Neutrophil (primary cell): ENCODE results near the gene GNAT1.
A peak's percentile ranks its signal among the peaks of the same experiment; 100 is the strongest.

ENCODE experiments used
- H3K27ac ChIP-seq: fragments of 200-600 bp; sonication (generic); 2 replicates; pipeline ENCODE4 v1.5.1; 2016; ENCODE audit warnings: mild to moderate bottlenecking, moderate library complexity
- H3K27me3 ChIP-seq: fragments of 200-600 bp; sonication (generic); 2 replicates; pipeline ENCODE4 v1.6.0; 2016; ENCODE audit warnings: mild to moderate bottlenecking
- H3K36me3 ChIP-seq: fragments of 200-600 bp; sonication (generic); 2 replicates; pipeline ENCODE4 v1.5.1; 2017
- H3K4me1 ChIP-seq, 2 experiments: fragments of 200-600 bp in 1 of 2; sonication (generic) in 1 of 2; 1 replicate in 1 of 2; 2 replicates in 1 of 2; pipeline versions ENCODE4 v1.5.1 to v1.6.1; 2013 to 2016; ENCODE audit warnings: low read depth in 1 of 2, low read length in 1 of 2, mild to moderate bottlenecking in 1 of 2, moderate library complexity in 1 of 2; ENCODE audit not compliant: control insufficient read depth in 1 of 2, insufficient read depth in 1 of 2
- H3K4me3 ChIP-seq, 2 experiments: fragments of 200-600 bp in 1 of 2; sonication (generic) in 1 of 2; 1 replicate in 1 of 2; 2 replicates in 1 of 2; pipeline ENCODE4 v1.5.1; 2013 to 2016; ENCODE audit warnings: low read depth in 1 of 2, low read length in 1 of 2, mild to moderate bottlenecking in 1 of 2, moderate library complexity in 1 of 2
- H3K9me3 ChIP-seq: fragments of 200-600 bp; sonication (generic); 2 replicates; pipeline ENCODE4 v1.5.1; 2016
- TF ChIP-seq, protein P1 (sequence below): fragments of 200-600 bp; sonication (generic); IDR thresholded peaks from 2 replicates; pipeline ENCODE4 v1.5.1; 2016; ENCODE audit warnings: antibody characterized with exemption

Gene GNAT1

DNA sequence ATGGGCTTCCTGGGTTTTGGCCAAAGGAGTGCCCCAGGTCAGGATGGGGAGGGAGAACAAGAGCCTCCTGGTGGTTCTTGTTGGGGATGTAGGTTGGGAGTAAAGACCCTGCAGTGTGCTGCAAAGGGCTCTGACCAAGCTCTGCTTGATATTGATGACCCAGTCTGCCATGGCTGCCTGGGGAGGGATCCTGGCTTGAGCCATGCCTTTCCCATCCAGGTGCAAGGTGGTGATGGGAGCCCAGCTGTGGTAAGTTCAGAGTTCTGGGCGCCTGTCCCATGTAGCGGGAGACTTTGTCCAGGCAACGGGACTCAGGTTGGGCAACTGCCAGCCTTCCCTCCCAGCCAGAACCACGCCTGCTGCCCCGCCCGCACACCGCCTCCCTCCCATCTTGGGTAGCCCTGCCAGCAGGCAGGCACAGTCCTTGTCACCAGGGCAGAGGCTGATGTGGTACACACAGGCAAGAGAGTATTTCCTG, 47.2 kb downstream of the GNAT1 start:
- Histone ChIP-seq H3K36me3 (peaks cover 34% of the 10 kb centered on the region), H3K27ac (peak overlapping the region; percentile 100), H3K27me3 (no peaks in the 10 kb centered on the region), H3K4me3 (peak overlapping the region; percentile 99 to 100), H3K4me1 (peaks cover 74 to 80% of the 10 kb centered on the region in 2 experiments), H3K9me3 (no peaks in the 10 kb centered on the region)
- TF ChIP-seq, protein P1, sequence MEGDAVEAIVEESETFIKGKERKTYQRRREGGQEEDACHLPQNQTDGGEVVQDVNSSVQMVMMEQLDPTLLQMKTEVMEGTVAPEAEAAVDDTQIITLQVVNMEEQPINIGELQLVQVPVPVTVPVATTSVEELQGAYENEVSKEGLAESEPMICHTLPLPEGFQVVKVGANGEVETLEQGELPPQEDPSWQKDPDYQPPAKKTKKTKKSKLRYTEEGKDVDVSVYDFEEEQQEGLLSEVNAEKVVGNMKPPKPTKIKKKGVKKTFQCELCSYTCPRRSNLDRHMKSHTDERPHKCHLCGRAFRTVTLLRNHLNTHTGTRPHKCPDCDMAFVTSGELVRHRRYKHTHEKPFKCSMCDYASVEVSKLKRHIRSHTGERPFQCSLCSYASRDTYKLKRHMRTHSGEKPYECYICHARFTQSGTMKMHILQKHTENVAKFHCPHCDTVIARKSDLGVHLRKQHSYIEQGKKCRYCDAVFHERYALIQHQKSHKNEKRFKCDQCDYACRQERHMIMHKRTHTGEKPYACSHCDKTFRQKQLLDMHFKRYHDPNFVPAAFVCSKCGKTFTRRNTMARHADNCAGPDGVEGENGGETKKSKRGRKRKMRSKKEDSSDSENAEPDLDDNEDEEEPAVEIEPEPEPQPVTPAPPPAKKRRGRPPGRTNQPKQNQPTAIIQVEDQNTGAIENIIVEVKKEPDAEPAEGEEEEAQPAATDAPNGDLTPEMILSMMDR, result no peak

DNA sequence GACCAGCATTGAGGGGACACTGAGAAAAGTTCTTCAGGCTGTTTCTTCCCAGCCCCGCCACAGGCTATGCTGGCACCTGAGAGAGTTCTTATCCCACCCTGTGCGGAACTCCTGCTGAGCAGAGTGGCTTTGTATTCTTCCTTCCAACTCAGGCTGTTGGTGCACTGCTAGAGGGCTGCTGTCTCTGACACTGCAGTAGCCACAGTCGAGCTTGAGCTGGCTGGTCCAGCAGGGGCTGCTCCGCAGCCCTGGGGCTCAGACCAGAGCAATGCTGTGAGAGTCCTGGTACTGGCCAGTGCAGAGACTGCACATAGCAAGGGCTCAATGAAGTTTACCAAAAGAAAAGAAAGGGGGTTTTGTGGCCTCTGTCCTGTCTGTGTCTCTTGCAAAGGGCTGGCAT, 48.2 kb downstream of the GNAT1 start:
- TF ChIP-seq, protein P1, result no peak
- H3K27ac ChIP-seq, result peak overlapping the region; percentile 100

DNA sequence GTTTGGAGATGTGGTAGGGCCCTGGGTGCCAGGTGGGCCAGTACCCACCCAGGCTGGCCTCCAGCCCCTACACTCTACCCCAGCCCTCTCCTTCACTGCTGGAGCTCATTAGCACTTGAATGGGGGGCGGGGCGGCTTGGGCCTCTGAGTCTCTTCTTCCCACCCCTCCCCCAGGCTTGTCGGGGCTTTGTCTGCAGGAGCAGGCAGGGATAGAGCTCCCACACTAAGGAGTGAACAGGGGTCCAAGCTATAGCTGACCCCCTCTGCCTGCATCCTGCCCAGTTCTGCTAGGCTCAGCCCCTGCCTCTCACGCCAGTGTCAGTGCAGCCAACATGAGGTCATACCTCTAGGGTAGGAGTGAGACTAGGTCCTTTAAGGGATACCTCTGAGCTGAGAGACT, 49.8 kb downstream of the GNAT1 start:
- Histone ChIP-seq H3K9me3 (no peaks in the 10 kb centered on the region), H3K27ac (peak overlapping the region; percentile 100), H3K4me1 (peaks cover 82 to 86% of the 10 kb centered on the region in 2 experiments), H3K4me3 (peak overlapping the region; percentile 99 to 100), H3K27me3 (no peaks in the 10 kb centered on the region), H3K36me3 (peaks cover 47% of the 10 kb centered on the region)
- TF ChIP-seq, protein P1, result no peak

More for the DNA sequence above, 48.2 kb downstream of the GNAT1 start:
- peaks cover 41% of the 10 kb centered on the region for H3K36me3 ChIP-seq
- peak overlapping the region; percentile 99 to 100 for H3K4me3 ChIP-seq
- H3K27me3 ChIP-seq, result no peaks in the 10 kb centered on the region
- H3K4me1 ChIP-seq, result peaks cover 77 to 81% of the 10 kb centered on the region in 2 experiments
- no peaks in the 10 kb centered on the region for H3K9me3 ChIP-seq

- H3K36me3 ChIP-seq, result peaks cover 52% of the 10 kb centered on the region
Observed at GRCh38 chr3:50241713-50242380, 50.4 kb downstream of the GNAT1 start.

DNA sequence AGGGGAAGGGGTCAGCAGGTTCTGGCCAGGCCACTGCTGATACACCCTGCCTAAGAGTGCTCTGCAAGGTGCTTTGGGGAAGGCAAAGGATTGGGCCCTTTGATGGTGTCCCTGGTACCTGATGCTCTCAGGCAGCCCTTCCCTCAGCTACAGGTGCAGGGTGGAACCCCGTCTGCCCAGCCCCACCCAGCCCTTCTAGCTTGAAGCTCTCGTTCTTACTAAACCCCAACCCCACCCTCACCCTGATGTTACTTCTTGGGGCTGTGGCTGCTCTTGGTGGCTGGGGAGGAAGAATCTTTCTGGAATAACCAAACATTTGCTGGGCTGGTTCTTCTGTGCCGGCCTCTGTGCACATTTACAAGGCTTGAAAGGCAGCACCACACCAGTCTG, 51.0 kb downstream of the GNAT1 start:
- peak overlapping the region; percentile 99 to 100 for H3K4me3 ChIP-seq
- H3K36me3 ChIP-seq, result peaks cover 57% of the 10 kb centered on the region
- peak overlapping the region; percentile 100 for H3K27ac ChIP-seq
- H3K9me3 ChIP-seq, result no peaks in the 10 kb centered on the region
- H3K4me1 ChIP-seq, result peaks cover 94 to 98% of the 10 kb centered on the region in 2 experiments
- no peaks in the 10 kb centered on the region for H3K27me3 ChIP-seq
- TF ChIP-seq, protein P1, result no peak

More at GRCh38 chr3:50241713-50242380, 50.4 kb downstream of the GNAT1 start:
- Histone ChIP-seq H3K27me3 (no peaks in the 10 kb centered on the region), H3K27ac (peak overlapping the region; percentile 100), H3K4me1 (peaks cover 89 to 92% of the 10 kb centered on the region in 2 experiments), H3K9me3 (no peaks in the 10 kb centered on the region), H3K4me3 (peak overlapping the region; percentile 99 to 100)
- TF ChIP-seq, protein P1, result no peak
